GM18867 (cell line): ENCODE data around the gene ANKRD13B.

Source experiments
- ATAC-seq: cut with Tn5 transposase; IDR thresholded peaks from one replicate; pipeline ENCODE4 v1.9.1; 2021; ENCODE audit warnings: mild to moderate bottlenecking, moderate library complexity; ENCODE audit not compliant: unreplicated experiment

The ANKRD13B gene

GRCh38 chr17:29616300-29617048 lies 23.5 kb downstream of the ANKRD13B start:
- ATAC-seq, result no peak

- peak; percentile 56 for ATAC-seq
These were observed 24.2 kb downstream of the ANKRD13B start for GRCh38 chr17:29617125-29617480.

GRCh38 chr17:29617481-29618271 lies 24.7 kb downstream of the ANKRD13B start:
- peak; percentile 36 for ATAC-seq

- no peak for ATAC-seq
These were observed 25.5 kb downstream of the ANKRD13B start for GRCh38 chr17:29618272-29619065.

GRCh38 chr17:29619251-29619650 lies 26.3 kb downstream of the ANKRD13B start:
- no peak for ATAC-seq

GRCh38 chr17:29620271-29620670 lies 27.3 kb downstream of the ANKRD13B start:
- no peak for ATAC-seq

- ATAC-seq, result no peak
These were observed 28.0 kb downstream of the ANKRD13B start for GRCh38 chr17:29620779-29621500.

- no peak for ATAC-seq
These were observed 28.8 kb downstream of the ANKRD13B start for GRCh38 chr17:29621751-29622194.

GRCh38 chr17:29622337-29623282 lies 29.7 kb downstream of the ANKRD13B start, which contains the start of gene CORO6:
TSS of gene CORO6 (minus strand) at chr17:29622912. CDS start at chr17:29621421, 1,491 bp downstream.
- ATAC-seq, result peak; percentile 58

- peak; percentile 7 for ATAC-seq
These were observed 30.3 kb downstream of the ANKRD13B start for GRCh38 chr17:29623283-29623647.

- no peak for ATAC-seq
These were observed 31.7 kb downstream of the ANKRD13B start for GRCh38 chr17:29624586-29624985.

- ATAC-seq, result no peak
These were observed 32.3 kb downstream of the ANKRD13B start for GRCh38 chr17:29625037-29625750.

- no peak for ATAC-seq
These were observed 35.0 kb downstream of the ANKRD13B start for GRCh38 chr17:29627951-29628350.

- no peak for ATAC-seq
These were observed 35.7 kb downstream of the ANKRD13B start for GRCh38 chr17:29628644-29629043.

GRCh38 chr17:29629839-29630238 lies 36.9 kb downstream of the ANKRD13B start:
- no peak for ATAC-seq

GRCh38 chr17:29630630-29631193 lies 37.8 kb downstream of the ANKRD13B start:
- no peak for ATAC-seq

- ATAC-seq, result no peak
These were observed 41.0 kb downstream of the ANKRD13B start for GRCh38 chr17:29633886-29634285.

GRCh38 chr17:29640413-29640812 lies 47.5 kb downstream of the ANKRD13B start:
- ATAC-seq, result no peak
